Measurements from ENCODE around the gene LRIG2. TPM values are rescaled to one million over a fixed set of nuclear protein-coding genes. Genes with fewer than 3 reads are reported as not detected.

The LRIG2 gene
- total RNA-seq, 1 donor from 2014 or later: 14.5 TPM

DNA sequence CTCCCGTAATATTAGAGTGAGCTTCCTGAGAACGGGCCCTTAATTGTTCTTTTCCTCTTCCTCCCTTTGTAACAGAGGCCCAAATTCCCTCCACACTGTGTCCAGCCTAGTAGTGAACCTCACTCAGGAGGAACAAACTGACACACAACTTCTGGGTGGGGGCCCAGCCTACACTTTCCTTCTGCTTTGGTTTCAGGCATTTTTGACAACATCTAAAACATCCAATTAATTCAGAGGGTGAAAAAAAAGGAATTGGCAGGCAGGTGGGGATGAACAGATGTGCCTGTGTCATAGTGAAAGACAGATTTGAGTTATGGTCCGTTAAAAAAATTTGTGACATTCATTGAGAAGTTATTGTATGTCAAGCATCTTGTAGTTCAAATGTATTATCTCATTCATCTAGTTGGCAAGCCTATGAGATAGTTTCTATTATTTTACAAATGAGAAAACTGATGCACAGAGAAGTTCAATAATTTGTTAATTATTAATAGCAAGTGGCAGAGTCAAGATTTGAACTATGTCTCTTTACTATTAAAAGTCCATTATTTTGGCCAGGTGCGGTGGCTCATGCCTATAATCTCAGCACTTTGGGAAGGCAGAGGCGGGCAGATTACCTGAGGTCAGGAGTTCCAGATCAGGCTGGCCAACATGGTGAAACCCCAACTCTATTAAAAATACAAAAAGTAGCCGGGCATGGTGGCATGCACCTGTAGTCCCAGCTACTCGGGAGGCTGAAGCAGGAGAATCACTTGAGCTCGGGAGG, 41.6 kb upstream of the LRIG2 start:
- TF ChIP-seq, protein P1, sequence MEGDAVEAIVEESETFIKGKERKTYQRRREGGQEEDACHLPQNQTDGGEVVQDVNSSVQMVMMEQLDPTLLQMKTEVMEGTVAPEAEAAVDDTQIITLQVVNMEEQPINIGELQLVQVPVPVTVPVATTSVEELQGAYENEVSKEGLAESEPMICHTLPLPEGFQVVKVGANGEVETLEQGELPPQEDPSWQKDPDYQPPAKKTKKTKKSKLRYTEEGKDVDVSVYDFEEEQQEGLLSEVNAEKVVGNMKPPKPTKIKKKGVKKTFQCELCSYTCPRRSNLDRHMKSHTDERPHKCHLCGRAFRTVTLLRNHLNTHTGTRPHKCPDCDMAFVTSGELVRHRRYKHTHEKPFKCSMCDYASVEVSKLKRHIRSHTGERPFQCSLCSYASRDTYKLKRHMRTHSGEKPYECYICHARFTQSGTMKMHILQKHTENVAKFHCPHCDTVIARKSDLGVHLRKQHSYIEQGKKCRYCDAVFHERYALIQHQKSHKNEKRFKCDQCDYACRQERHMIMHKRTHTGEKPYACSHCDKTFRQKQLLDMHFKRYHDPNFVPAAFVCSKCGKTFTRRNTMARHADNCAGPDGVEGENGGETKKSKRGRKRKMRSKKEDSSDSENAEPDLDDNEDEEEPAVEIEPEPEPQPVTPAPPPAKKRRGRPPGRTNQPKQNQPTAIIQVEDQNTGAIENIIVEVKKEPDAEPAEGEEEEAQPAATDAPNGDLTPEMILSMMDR (IDR thresholded peaks at IDR 0.05): no peak
- H3K27ac Mint-ChIP-seq (ENCODE audit: unreplicated experiment): no peak overlapping the region
- H3K27me3 Mint-ChIP-seq (ENCODE audit: unreplicated experiment): no peaks in the 10 kb centered on the region
- DNase-seq (ENCODE audit: extremely low spot score, unreplicated experiment): no peak
- peaks cover 2% of the 10 kb centered on the region for H3K4me1 Mint-ChIP-seq (ENCODE audit: unreplicated experiment)
- H3K36me3 Mint-ChIP-seq (ENCODE audit: unreplicated experiment): no peaks in the 10 kb centered on the region
- no peak overlapping the region for H3K4me3 Mint-ChIP-seq (ENCODE audit: unreplicated experiment)
- no peaks in the 10 kb centered on the region for H3K9me3 Mint-ChIP-seq (ENCODE audit: unreplicated experiment)

DNA sequence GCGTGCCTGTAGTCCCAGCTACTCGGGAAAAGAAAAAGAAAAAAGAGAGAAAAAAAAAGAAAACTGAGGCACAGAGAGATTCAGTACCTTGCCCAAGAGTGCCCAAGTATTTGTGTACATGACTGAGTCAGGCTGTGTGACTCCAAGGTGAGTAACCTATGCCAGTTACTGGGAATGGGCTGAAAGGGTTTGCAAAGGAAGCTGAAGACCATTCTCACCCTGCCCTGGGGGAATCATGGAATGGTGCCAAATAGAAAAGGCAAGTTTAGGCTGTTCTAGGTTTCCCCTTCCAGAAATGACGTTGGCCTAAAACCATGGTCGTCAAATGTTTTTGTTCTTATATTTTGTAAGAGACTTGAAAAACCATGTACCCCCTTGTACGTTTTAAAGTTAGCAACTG, 37.9 kb upstream of the LRIG2 start:
- no peak overlapping the region for H3K4me3 Mint-ChIP-seq (ENCODE audit: unreplicated experiment)

DNA sequence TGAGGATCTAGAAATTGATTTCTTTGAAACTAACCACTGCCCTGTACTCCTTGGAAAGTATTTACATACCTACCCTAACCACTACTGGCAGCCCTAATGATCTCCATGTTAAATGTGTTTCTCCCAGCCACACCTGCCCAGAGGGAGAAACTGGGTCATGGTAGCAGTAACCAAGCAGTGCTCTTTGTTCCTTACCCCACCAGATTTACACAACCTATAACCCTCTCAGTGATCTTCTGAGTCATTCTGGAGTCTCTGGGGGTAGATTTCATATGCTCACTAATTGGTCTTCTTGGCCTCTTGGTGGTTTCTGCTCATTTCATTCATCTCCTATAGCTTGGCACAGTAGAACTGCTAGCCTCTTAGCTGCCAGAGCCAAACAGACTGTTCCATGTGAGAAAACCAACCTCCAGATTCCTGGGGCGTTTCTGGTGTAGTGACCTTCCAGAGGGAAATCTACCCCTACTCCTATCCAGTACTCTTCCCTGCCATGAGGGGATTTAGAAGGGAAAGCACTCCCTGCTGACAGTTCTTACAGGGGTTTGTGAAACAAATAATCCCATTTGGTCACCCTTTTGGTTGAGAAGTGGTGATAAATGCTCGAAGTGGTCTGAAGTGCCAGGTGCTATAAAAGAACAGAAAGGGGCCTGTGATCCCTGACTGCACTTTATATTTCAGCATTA, 36.2 kb upstream of the LRIG2 start:
- Mint-ChIP-seq H3K9me3 (ENCODE audit: unreplicated experiment) (no peaks in the 10 kb centered on the region), H3K4me3 (ENCODE audit: unreplicated experiment) (no peak overlapping the region), H3K4me1 (ENCODE audit: unreplicated experiment) (peaks cover 4% of the 10 kb centered on the region), H3K27me3 (ENCODE audit: unreplicated experiment) (no peaks in the 10 kb centered on the region), H3K27ac (ENCODE audit: unreplicated experiment) (no peak overlapping the region), H3K36me3 (ENCODE audit: unreplicated experiment) (no peaks in the 10 kb centered on the region)
- TF ChIP-seq, protein P1 (IDR thresholded peaks at IDR 0.05): no peak
- no peak for DNase-seq (ENCODE audit: extremely low spot score, unreplicated experiment)

More for the DNA sequence above, 37.9 kb upstream of the LRIG2 start:
- no peaks in the 10 kb centered on the region for H3K9me3 Mint-ChIP-seq (ENCODE audit: unreplicated experiment)
- no peak overlapping the region for H3K27ac Mint-ChIP-seq (ENCODE audit: unreplicated experiment)
- H3K4me1 Mint-ChIP-seq (ENCODE audit: unreplicated experiment): no peaks in the 10 kb centered on the region
- no peaks in the 10 kb centered on the region for H3K27me3 Mint-ChIP-seq (ENCODE audit: unreplicated experiment)
- TF ChIP-seq, protein P1 (IDR thresholded peaks at IDR 0.05): no peak
- no peak for DNase-seq (ENCODE audit: extremely low spot score, unreplicated experiment)
- H3K36me3 Mint-ChIP-seq (ENCODE audit: unreplicated experiment): no peaks in the 10 kb centered on the region

DNA sequence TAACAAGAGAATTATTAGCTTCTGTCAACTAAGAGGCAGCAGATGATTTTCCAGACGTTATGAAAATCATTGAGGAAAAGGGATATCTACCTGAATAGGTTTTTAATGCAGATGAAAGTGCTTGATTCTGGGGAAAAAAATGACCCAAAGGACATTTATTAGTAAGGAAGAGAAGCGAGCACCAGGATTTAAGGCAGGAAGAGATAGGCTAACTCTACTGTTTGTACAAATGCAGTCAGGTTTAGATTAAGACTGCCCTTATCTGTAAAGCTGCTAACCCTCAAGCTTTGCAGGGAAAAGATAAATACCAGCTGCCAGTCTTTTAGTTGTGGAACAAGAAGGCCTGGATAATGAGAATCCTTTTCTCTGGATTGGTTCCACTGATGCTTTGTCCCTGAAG, 33.0 kb upstream of the LRIG2 start:
- Mint-ChIP-seq H3K27me3 (ENCODE audit: unreplicated experiment) (no peaks in the 10 kb centered on the region), H3K36me3 (ENCODE audit: unreplicated experiment) (no peaks in the 10 kb centered on the region), H3K9me3 (ENCODE audit: unreplicated experiment) (no peaks in the 10 kb centered on the region), H3K4me3 (ENCODE audit: unreplicated experiment) (no peak overlapping the region), H3K4me1 (ENCODE audit: unreplicated experiment) (peaks cover 23% of the 10 kb centered on the region), H3K27ac (ENCODE audit: unreplicated experiment) (no peak overlapping the region)
- DNase-seq (ENCODE audit: extremely low spot score, unreplicated experiment): no peak
- TF ChIP-seq, protein P1 (IDR thresholded peaks at IDR 0.05): no peak

DNA sequence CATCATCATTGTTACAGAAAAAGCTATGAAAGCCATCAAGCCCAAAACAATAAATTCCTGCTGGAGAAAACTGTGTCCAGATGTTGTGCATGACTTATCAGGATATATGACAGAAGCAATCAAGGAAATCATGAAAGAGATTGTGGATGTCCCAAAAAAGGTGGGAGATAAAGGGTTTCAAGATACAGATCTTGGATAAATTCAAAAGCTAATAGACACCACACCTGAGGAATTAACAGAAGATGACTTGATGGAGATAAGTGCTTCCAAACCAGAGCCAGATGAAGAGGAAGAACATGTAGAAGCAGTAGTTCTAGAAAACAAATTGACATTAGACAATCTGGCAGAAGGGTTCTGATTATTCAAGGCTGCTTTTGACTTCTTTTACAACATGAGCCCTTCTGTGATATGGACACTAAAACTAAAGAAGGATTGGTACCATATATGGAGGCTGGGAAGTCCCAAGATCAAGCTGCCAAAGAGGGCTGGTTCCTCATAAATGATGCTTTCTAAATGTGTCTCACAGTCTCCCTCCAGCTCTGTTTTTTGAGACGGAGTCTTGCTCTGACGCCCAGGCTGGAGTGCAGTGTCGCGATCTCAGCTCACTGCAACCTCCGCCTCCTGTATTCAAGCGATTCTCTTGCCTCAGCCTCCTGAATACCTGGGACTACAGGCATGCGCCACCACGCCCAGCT, 32.1 kb upstream of the LRIG2 start:
- TF ChIP-seq, protein P1 (IDR thresholded peaks at IDR 0.05): no peak
- no peak overlapping the region for H3K27ac Mint-ChIP-seq (ENCODE audit: unreplicated experiment)
- H3K4me3 Mint-ChIP-seq (ENCODE audit: unreplicated experiment): no peak overlapping the region
- H3K9me3 Mint-ChIP-seq (ENCODE audit: unreplicated experiment): no peaks in the 10 kb centered on the region
- no peaks in the 10 kb centered on the region for H3K36me3 Mint-ChIP-seq (ENCODE audit: unreplicated experiment)
- H3K27me3 Mint-ChIP-seq (ENCODE audit: unreplicated experiment): no peaks in the 10 kb centered on the region
- H3K4me1 Mint-ChIP-seq (ENCODE audit: unreplicated experiment): peaks cover 23% of the 10 kb centered on the region
- no peak for DNase-seq (ENCODE audit: extremely low spot score, unreplicated experiment)

Data from osteocyte (in vitro differentiated cells).